Measurements from ENCODE around the gene MRPL49. TPM values are rescaled to one million over a fixed set of nuclear protein-coding genes. Genes with fewer than 3 reads are reported as not detected.

Gene MRPL49
- total and polyA plus RNA-seq, 2 of the 8 experiments (the other 6 are each of a cell fraction or from before 2014, with no cell fraction given) = 54.0 to 84.8 TPM

GRCh38 chr11:65111744-65112545, 10.2 kb upstream of the MRPL49 start, which contains the start of gene TM7SF2:
Gene TM7SF2 (plus strand): TSS chr11:65111872. CDS start chr11:65112016, 144 bp downstream.
- Histone ChIP-seq H3K9ac (replicated peaks in 1 of 4; ENCODE audit: extremely low read depth in 1 of 4, low read depth in 3 of 4, low read length in 3 of 4) (peak within 1 kb of the TSS; percentile 54 to 66 (median 58)), H3K36me3 (ENCODE audit: control insufficient read depth in 2 of 4, insufficient read depth in 4 of 4, low read length in 3 of 4) (peaks cover 0 to 13% (median 3%) of the 10 kb centered on the region in 4 experiments; a peak in 2 of 8 replicates), H3K9me3 (ENCODE audit: insufficient read depth in 2 of 2, low read depth in 1 of 2, low read length in 1 of 2) (no peaks in the 10 kb centered on the region), H2BK15ac (ENCODE audit: low read length) (no peak within 1 kb of the TSS; the same call in 1 of the 2 replicates), H3K79me1 (ENCODE audit: low read depth, low read length) (peaks cover 8% of the 10 kb centered on the region), H2BK12ac (ENCODE audit: low read depth, low read length) (peak within 1 kb of the TSS; percentile 68; the same call in 1 of the 2 replicates), H3K14ac (ENCODE audit: insufficient read length) (no peak within 1 kb of the TSS), H4K5ac (ENCODE audit: insufficient read length, low read depth, low read length) (peak within 1 kb of the TSS; percentile 78), H4K8ac (ENCODE audit: extremely low read depth, insufficient read depth, low read length) (peak within 1 kb of the TSS; percentile 47), H3K27ac (ENCODE audit: low read depth, low read length) (peak within 1 kb of the TSS; percentile 42; the same call in 1 of the 2 replicates), H2AFZ (ENCODE audit: low read length) (no peak within 1 kb of the TSS), H4K20me1 (replicated peaks in 1 of 2; ENCODE audit: control insufficient read depth in 1 of 2, insufficient read depth in 2 of 2, low read length in 2 of 2) (peaks cover 0 to 21% of the 10 kb centered on the region in 2 experiments), H3K23ac (ENCODE audit: insufficient read length) (no peak within 1 kb of the TSS), H3K23me2 (ENCODE audit: low read depth, low read length) (peaks cover 16% of the 10 kb centered on the region; the same call in 1 of the 2 replicates), H3K18ac (ENCODE audit: extremely low read depth, low read length) (peak within 1 kb of the TSS; percentile 71), H3K4me3 (ENCODE audit: extremely low read depth in 1 of 4, insufficient read depth in 2 of 4, low read depth in 3 of 4, low read length in 4 of 4) (peak within 1 kb of the TSS; percentile 76 to 90 (median 85)), H3K4me1 (replicated peaks in 1 of 4; ENCODE audit: control insufficient read depth in 3 of 4, insufficient read depth in 4 of 4, low read length in 3 of 4) (peaks cover 2 to 26% (median 19%) of the 10 kb centered on the region in 4 experiments), H3K4ac (replicated peaks; ENCODE audit: insufficient read length, low read depth, low read length) (no peak within 1 kb of the TSS), H3K56ac (replicated peaks; ENCODE audit: insufficient read length, low read depth, low read length) (no peak within 1 kb of the TSS), H2BK5ac (ENCODE audit: low read depth, low read length) (peak within 1 kb of the TSS; percentile 88; the same call in 1 of the 2 replicates), H2BK120ac (replicated peaks; ENCODE audit: low read depth, low read length) (no peak within 1 kb of the TSS), H3K27me3 (replicated peaks in 1 of 4; ENCODE audit: control insufficient read depth in 3 of 4, extremely low read depth in 1 of 4, insufficient read depth in 3 of 4, low read length in 3 of 4) (no peaks in the 10 kb centered on the region), H3K4me2 (ENCODE audit: insufficient read depth in 1 of 2, low read depth in 2 of 2, low read length in 2 of 2) (peak within 1 kb of the TSS; percentile 71 to 95), H2BK20ac (ENCODE audit: low read length) (0 out of 2 replicates have a peak within 1 kb of the TSS, but pooled peaks have one; percentile 93), H3K79me2 (ENCODE audit: control insufficient read depth in 1 of 2, insufficient read depth in 2 of 2, low read length in 2 of 2) (peaks cover 0 to 6% of the 10 kb centered on the region in 2 experiments; a peak in 1 of 4 replicates), H2AK5ac (ENCODE audit: low read depth, low read length) (peak within 1 kb of the TSS; percentile 45; the same call in 1 of the 2 replicates), H4K91ac (replicated peaks; ENCODE audit: insufficient read length, low read length) (peak within 1 kb of the TSS; percentile 72)
- no peak for FAIRE-seq
- ChIA-PET CTCF (ENCODE audit: partially characterized antibody) (interaction anchor here (0.5 to 7.9 kb wide), 33 partner anchors 9 to 450 kb away, joined by 3 to 85 read pairs (median 5); partner anchors contain the start of genes ARL2, CAPN1, FAU and GPHA2), POLR2A (ENCODE audit: partially characterized antibody) (interaction anchor here (0.6 to 17.4 kb wide), 41 partner anchors 9 to 1097 kb away, joined by 3 to 305 read pairs (median 3); partner anchors contain the start of genes ARL2, BATF2, CAPN1 and CDCA5)
- peak; percentile 85 to 95 for DNase-seq (ENCODE audit: low read depth in 1 of 2, low spot score in 2 of 2)
- 3% methylated on average over 32 of the region's 64 CpGs; no CpG with 5 or more reads in 1 of the 2 experiments for WGBS, 2 experiments (ENCODE audit: extremely low coverage in 1 of 2, insufficient coverage in 1 of 2, insufficient read length in 1 of 2, insufficient replicate concordance in 2 of 2, low coverage in 1 of 2, low lambda C conversion rate in 2 of 2, missing lambda C conversion rate in 1 of 2)
- TF ChIP-seq TEAD4 (IDR thresholded peaks at IDR 0.05; ENCODE audit: low read depth, low read length) (peak; percentile 33; the same call in 1 of the 2 replicates), KDM1A (IDR thresholded peaks at IDR 0.05; ENCODE audit: borderline replicate concordance, low read length) (no peak), SUZ12 (IDR thresholded peaks at IDR 0.05; ENCODE audit: low read length) (no peak), RBBP5 (IDR thresholded peaks at IDR 0.05; ENCODE audit: borderline replicate concordance, low read depth, low read length) (no peak), ATF2 (IDR thresholded peaks at IDR 0.05; ENCODE audit: low read length) (no peak), CBX8 (IDR thresholded peaks at IDR 0.05; ENCODE audit: borderline replicate concordance, low read depth, low read length) (no peak), FOSL1 (IDR thresholded peaks at IDR 0.05; ENCODE audit: insufficient read depth, low read depth, low read length) (no peak), TBP (IDR thresholded peaks at IDR 0.05; ENCODE audit: low read depth, low read length) (peak; percentile 95), KDM5A (IDR thresholded peaks at IDR 0.05; ENCODE audit: low read length) (no peak)

Measured in H1 (cell line).